Stimulated activated CD4-positive, alpha-beta T cell treated with anti-CD3 and anti-CD28 coated beads, TNF-alpha, amount 100 ng/mL, for 1 hour (primary cell): Measurements from ENCODE around the gene SOX9.

Experiments used
- DNase-seq, 3 donors: peaks; one replicate each; pipeline ENCODE4 v3.0.0-alpha.2; 2020; ENCODE audit warnings: low read depth in 3 of 3, low spot score in 1 of 3

The SOX9 gene

GRCh38 chr17:72120642-72121163, at the start of gene SOX9:
Gene SOX9, plus strand, starts transcription at chr17:72121020. Its CDS starts 372 bp downstream, at chr17:72121392.
- no peak for DNase-seq

DNA sequence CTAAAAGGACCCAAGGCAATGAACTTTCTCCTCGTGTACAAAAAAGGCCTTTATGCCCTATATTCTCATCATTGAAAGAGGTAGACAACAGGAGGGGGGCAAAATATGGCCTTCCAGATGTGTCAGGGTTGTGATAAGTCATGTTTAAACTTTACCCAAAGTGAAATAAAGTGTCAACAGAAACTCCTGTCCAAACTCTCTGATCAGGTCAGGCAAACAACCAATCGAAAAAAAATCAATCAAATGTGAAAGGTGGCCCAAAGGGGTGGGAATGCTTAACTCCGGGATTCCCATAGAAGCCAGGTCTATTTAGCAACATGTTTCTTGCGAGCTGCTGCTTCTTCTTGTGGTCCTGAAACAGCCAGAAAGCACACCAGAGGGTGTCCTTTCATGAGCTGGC, 49.5 kb upstream of the SOX9 start:
- no peak for DNase-seq

- DNase-seq, result no peak
Measured at GRCh38 chr17:72075995-72076677, 44.7 kb upstream of the SOX9 start.

DNA sequence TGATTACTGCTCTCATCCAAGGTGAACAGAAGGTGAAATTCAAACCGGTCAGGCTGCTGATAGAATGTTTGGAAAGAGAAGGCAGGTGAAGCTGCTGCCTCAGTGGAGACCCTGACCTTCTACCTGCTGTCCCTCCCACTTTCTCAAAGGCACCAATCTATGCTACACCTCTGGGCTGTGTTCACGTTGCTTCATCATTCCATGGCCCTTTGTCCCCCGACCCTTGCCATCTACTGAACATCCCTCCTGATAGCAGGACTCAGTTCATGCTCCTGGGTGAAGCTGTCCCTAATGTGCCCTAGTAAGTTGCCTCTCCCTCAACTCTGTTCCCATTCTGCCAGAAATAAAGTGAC, 44.2 kb upstream of the SOX9 start:
- DNase-seq, result no peak

DNA sequence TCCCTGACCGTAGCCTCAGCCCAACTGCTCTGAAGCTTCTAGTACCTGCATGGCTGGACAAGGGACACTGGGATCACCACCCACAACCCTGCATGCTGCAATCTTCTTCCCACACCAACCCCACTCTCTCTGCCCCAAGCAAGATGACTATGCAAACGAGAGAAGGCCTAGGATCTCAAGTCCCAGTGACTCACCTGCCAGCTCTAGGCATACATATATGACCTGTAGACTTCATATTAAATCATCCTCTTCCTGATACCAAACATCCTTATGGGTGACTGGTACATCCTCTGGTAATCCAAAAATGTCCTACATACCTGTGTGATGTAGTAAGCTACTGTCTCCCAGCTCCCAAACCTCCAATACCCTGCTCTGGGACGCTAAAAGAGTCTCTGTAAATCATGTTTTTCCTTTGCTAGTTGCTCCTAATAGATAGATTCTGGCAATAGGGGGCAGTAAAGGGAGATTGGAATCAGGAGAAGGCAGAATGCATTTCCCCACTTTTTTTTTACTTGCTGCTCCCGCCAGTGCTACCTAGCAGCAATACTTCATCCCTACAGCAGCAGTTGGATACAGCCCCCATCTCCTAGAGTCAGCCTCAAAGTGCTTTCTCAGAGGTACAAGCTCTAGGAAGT, 43.4 kb upstream of the SOX9 start:
- no peak for DNase-seq

DNA sequence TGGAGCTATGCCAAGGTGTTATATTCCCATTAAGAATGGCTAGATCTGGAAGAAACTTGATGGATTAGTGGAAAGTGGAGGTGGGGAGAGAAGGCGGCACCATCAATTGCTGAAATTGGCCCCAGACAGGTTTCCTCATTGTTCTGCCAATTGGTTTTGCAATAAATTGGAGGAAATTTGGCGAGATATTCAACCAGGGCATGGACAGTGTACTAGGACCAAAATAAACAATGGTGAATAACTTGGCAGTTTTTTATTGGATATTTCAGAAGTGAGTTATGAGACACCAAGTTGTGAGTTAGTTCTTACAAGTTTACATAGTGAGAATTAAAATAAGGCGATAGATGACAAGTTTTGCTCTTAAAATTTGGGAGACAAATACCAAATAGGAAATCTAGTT, 41.1 kb upstream of the SOX9 start:
- no peak for DNase-seq

DNA sequence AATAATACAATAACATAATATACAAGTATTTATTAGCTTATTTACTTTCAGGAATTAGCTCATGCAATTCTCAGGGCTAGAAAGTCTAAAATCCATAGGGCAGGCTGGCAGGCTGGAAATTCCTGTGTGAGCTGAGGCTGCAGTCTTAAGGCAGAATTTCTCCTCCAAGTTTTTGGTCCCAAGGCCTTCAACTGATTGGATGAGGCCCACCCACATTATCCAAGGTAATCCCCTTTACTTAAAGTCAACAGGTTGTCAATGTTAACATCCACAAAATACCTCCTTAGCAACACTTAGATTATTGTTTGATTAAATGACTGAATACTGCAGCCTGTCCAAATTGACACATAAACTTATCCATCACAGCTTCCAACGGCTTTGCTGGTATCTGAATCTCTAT, 32.9 kb upstream of the SOX9 start:
- DNase-seq, result no peak

DNA sequence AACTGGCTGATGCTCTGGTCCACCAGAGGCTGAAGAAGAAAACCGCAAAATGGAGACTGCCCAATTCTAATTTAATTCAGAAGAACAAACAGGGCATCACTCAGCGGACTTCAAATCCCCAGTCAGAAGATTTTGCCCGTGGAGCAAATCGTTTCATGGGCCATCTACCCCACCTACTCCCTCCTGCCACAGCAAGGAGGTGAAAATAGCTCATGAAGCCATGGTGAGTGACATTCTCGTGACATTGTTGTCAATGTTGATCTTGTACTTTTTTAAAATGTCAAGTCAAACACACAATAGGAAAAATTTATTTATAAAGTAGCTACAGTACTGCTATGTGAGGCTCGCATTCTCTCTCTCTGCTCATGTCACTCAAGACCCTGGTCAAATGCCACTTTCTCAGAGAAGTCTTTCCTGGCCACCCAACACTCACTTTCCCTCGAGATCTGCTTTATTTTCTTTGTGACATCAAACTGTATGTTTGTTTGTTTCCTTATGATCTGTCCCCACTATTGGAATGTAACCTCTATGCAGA, 31.3 kb upstream of the SOX9 start:
- no peak for DNase-seq

DNA sequence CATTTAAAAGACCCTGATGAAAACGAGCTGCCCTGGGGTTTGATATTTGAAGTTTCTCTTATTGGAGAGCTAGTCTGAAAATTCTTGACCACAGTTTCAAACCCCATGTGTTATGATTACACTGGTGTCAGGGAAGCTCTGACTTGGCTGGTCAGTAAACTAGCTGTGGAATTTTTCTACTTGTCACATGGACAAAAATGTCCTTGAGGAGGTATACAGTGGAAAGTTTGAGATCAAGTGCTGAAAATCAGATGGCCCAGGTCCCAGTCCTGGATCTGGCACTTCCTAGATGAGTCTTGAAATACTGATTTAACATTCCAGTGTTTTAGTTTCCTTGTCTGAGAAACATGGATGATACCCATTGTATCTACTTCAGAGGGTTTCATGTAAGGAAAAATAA, 30.7 kb upstream of the SOX9 start:
- no peak for DNase-seq

DNA sequence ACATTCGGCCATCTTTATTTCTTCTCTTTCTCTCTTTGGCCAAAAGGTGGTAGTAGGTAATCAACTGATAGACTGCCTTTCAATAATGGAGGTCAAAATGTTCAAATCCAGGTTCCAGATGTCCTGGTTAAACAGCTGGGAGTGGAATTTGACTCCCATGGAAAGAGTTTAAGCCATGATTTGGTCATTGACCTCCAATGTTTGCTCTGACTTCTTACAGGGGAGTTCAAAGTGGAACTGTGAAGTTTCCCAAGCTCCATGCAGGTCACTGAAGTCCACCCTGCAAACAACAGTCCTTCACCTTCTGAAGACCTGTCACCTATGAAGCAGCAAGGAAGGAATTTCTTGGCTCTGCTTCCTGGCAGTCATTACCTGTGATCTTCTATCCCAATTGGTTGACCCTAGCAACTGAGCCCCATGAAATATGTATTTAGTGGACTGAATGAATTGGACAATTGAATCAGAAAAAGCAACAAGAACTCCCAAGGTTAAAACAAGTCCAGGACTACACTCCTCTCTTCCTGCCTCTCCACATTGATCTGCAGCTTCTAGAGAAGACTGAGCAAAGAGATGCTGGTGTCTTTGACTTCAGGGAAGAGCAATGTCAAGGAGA, 28.0 kb upstream of the SOX9 start:
- DNase-seq, result no peak

DNA sequence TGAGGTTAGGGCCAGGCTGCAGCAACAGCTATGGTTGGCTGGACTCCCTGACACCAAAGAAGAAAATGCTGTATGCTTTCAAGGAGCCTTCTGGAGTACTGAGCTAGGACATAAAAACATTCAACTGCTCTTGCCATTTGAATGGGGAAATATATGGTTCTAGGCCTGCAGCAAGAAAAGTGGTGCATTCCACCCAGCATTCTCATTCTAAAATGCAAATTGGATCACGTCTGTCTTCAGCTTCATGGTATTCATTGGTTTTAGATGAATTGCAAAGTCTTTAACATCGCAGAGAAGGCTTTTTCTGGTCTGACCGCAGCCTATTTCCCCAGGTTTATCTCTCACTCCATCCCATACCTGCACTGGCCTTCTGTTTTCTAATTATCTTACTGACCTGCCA, 27.1 kb upstream of the SOX9 start:
- no peak for DNase-seq

DNA sequence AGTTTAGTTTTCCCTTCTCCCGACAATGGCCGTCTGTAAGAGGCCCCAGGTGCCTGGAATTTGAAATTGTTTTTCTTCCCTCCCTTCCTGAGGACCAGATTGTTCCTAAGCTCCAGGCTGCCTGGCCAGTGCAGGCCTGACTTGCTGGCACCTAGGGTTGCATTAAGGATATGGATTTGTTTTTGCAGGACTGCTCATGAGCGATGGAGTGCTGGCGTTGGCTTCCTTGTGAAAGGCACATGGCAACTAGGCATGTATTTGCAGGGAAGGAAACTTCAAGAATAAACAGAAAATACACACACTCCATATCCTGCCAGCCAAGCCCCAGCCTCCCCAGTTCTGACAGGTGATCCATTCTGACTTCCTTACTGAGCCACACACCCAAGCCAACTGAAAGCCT, 25.5 kb upstream of the SOX9 start:
- DNase-seq, result no peak

DNA sequence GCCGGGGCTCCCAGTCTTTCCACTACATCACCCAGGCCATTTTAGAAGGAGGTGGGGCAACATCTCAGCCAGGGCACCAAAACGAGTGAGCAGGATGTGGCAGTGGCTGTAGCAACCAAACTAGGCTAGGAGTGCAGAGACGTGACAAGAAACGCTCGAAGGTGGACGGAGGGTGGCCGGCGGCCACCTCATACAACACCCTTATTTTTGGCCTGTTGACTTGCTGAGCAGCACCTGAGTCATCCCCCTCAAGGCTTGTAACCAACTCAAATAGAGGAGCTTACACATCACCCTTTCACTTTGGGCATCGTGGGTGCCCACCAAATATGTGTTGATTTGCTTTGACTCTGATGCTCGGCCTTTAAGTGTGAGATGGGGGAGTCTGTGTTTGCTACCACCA, 23.7 kb upstream of the SOX9 start:
- DNase-seq, result no peak

DNA sequence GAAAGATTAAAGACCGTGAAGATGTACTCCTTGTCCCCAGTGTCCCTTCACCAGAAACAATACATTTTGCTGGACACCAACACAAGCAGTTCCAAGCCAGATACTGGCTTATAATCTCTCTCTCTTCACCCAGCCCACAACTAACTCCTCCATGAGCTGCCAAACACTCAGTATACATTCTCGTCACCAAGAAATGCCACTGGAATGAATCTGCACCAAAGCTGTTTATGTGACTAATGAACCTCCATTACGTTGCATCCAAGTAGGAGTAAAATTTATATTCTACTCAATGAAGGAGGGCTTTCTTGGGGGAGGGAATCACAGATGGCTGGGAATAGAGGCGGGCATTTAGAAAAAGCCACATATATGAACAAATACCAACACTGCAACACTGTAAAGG, 20.9 kb upstream of the SOX9 start:
- DNase-seq, result no peak

- DNase-seq, result no peak
Measured at GRCh38 chr17:72100470-72100869, 20.4 kb upstream of the SOX9 start.

- DNase-seq, result no peak
Measured at GRCh38 chr17:72101526-72101925, 19.3 kb upstream of the SOX9 start.

DNA sequence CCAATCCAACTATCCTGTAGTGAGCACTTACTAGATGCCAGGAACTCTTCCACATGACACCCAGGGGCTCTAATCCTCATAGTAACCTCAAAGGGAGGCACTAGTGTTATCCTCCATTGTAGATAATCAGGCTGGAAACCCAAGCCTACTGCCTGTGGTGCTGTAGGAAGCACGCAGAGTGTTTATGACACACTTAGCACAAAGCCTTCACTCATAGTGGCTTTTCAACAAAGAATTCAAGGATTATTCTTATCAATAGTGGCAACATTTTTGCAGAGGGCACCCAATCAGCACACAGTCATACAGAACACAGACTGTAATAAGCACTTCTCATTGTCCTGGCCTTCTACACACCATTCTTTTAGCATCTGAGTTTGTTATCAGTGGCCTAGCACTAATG, 18.5 kb upstream of the SOX9 start:
- DNase-seq, result no peak

DNA sequence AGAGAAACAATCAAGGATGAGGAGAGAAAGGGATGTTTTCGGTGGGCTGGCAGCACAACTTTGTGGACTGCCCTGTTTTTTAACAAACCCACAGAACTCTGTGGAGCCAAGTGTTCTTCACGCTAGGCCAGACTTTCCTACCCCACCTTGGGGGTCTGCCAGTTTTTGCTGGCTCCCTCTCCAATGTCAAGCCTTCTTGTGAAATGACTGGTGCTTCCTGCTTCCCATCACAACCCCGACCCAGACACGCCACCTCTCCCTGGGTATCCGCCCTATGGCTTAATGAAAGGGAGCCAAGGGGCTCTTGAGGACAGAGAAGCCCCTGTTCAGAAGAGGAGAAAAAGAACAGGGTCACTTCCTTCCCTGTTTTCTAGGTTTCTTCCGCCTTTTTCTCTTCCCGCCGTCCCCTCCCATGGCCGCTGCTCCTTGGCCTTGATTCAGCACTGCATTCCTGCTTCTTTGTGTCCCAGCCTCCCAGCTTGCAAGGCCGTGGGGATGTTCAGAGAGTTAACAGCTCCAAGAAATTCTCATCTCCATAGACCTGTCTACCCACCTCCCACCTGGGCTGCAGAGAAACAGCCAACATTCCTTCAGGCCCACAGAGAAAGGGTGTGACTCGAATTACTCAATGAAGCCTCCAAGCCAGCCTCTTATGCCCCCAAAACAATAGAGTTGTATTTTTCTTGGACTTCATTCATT, 16.5 kb upstream of the SOX9 start:
- DNase-seq, result no peak

DNA sequence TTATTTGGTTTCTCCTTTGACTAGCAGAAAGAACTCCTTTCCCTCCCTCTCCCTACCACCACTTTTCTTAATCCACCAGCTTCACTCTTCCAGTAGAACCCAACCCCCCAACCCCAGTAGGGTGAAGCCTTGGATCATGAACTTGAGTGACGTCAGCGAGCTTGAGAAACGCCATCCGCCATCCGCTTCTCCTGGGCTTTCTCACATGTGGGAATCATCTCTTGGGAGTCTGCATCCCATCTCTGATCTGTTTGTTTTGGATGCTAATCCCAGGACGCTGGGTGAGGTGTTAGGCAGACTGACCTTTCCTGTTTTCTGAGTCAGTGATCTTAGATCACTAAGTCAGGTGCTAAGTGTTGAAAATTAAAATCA, 16.0 kb upstream of the SOX9 start:
- DNase-seq, result no peak

DNA sequence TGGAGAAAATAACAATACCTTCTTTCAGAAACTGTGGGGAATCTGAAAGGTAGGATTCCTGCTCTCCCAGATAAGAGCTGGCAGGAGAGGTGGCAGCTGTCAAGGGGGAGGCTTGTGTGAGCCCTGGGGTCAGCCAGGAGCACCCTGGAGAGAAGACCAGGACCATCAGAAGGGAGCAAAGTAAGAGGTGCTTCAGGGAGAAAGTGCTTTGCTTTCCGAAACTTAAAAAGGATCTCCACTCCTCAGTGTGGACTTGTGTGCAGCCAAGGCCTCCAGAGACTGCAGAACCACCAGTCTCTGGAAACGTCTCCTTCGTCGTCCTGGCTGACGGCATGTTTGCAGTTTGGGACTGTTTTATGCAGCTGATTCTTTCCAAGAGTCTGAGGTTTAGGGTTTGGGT, 13.7 kb upstream of the SOX9 start:
- DNase-seq, result no peak

DNA sequence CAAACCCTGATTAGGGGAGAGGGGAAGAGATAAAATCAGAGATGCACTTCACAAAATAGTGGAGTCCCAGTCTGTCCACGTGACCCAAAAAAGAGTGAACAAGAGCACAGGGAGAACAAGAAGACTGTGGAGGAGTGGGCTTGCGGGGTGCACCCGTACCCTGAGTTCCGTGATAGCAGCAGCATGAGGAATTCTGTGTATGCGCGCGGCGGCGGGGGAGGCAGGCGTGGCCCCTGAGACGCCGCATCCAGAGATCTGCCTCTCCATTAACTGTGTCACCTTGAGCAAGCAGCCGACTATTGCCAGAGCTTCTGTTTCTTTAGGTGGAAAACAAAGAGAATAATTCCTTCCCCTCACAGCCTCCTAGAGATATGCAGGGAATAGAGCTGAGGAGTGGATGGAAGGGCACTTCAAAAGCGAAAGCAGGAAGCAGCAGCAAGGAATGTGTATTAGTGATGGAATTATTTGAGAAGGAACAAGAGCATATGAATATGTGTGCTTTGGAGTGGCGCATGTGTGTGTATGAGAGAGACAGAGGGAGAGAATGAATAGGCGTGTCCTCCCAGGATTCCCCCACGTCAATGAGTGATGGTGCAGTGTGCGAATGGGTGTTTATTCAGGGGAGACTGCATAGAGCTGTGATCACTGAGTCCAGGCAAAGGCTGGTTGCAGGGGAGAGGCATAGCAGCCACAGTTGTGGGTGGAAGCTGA, 10.4 kb upstream of the SOX9 start:
- no peak for DNase-seq
